ENCODE data around the gene ARHGEF4.

- TF ChIP-seq POLR2AphosphoS5 (IDR thresholded peaks at IDR 0.05; ENCODE audit: borderline replicate concordance, low read depth, low read length) (no peak), EZH2 (IDR thresholded peaks at IDR 0.05) (no peak)
Observed at GRCh38 chr2:130975729-130976128, 139.0 kb downstream of the ARHGEF4 start.

Data from SK-N-MC (cell line).